Mesendoderm (in vitro differentiated cells): Measurements from ENCODE around the gene TRIM36. TPM values are rescaled to one million over a fixed set of nuclear protein-coding genes. Genes with fewer than 3 reads are reported as not detected.
A peak's percentile ranks its signal among the peaks of the same experiment; 100 is the strongest.

Experiments used
- DNase-seq: peaks from one replicate; pipeline ENCODE4 v3.0.0; 2013
- H2AK5ac ChIP-seq: 2 replicates; pipeline ENCODE4 v1.6.1; 2013; ENCODE audit warnings: low read length, inconsistent platforms
- H2BK120ac ChIP-seq: 2 replicates; pipeline ENCODE4 v1.6.1; 2013; ENCODE audit warnings: low read depth, mild to moderate bottlenecking, low read length, moderate library complexity, mixed read lengths
- H2BK15ac ChIP-seq: replicated peaks from 2 replicates; pipeline ENCODE4 v1.6.1; 2013; ENCODE audit warnings: low read depth, mild to moderate bottlenecking, moderate library complexity
- H2BK5ac ChIP-seq: 2 replicates; pipeline ENCODE4 v1.6.1; 2013; ENCODE audit warnings: low read length, inconsistent platforms
- H3K18ac ChIP-seq: 2 replicates; pipeline ENCODE4 v1.6.1; 2013; ENCODE audit warnings: mild to moderate bottlenecking, low read length, mixed read lengths
- H3K23ac ChIP-seq: one replicate; pipeline ENCODE4 v1.6.1; 2013; ENCODE audit warnings: low read length
- H3K27ac ChIP-seq: 2 replicates; pipeline ENCODE4 v1.5.1; 2013; ENCODE audit warnings: low read depth, mild to moderate bottlenecking, inconsistent platforms, low read length, moderate library complexity
- H3K27me3 ChIP-seq: 2 replicates; pipeline ENCODE4 v1.6.1; 2013; ENCODE audit warnings: low read length, control low read depth, mild to moderate bottlenecking, inconsistent platforms; ENCODE audit not compliant: insufficient read depth, poor library complexity
- H3K36me3 ChIP-seq: 2 replicates; pipeline ENCODE4 v1.6.1; 2013; ENCODE audit warnings: low read length, inconsistent platforms; ENCODE audit not compliant: control insufficient read depth, insufficient read depth
- H3K4ac ChIP-seq: one replicate; pipeline ENCODE4 v1.6.1; 2013; ENCODE audit warnings: low read depth, mild to moderate bottlenecking, low read length, moderate library complexity
- H3K4me1 ChIP-seq: 2 replicates; pipeline ENCODE4 v1.6.1; 2013; ENCODE audit warnings: low read depth, low read length, inconsistent platforms; ENCODE audit not compliant: control insufficient read depth
- H3K4me2 ChIP-seq: 2 replicates; pipeline ENCODE4 v1.6.1; 2013; ENCODE audit warnings: low read length
- H3K4me3 ChIP-seq: 2 replicates; pipeline ENCODE4 v1.5.1; 2013; ENCODE audit warnings: mild to moderate bottlenecking, low read length
- H3K56ac ChIP-seq: one replicate; pipeline ENCODE4 v1.6.1; 2013; ENCODE audit warnings: low read length
- H3K79me1 ChIP-seq: 2 replicates; pipeline ENCODE4 v1.6.1; 2013; ENCODE audit warnings: low read length, inconsistent platforms
- H3K79me2 ChIP-seq: 2 replicates; pipeline ENCODE4 v1.6.1; 2013; ENCODE audit warnings: mild to moderate bottlenecking, low read length; ENCODE audit not compliant: control insufficient read depth, insufficient read depth
- H3K9ac ChIP-seq: 2 replicates; pipeline ENCODE4 v1.6.1; 2013; ENCODE audit warnings: low read length, inconsistent platforms
- H4K5ac ChIP-seq: one replicate; pipeline ENCODE4 v1.6.1; 2013; ENCODE audit warnings: low read length
- H4K8ac ChIP-seq: one replicate; pipeline ENCODE4 v1.6.1; 2013; ENCODE audit warnings: low read depth, mild to moderate bottlenecking, control low read depth, low read length, moderate library complexity
- WGBS: extraction: QIAGEN DNeasy Blood & Tissue Kit; methylation state at CpG from one replicate; pipeline ENCODE4 v1.1.7; 2013; ENCODE audit warnings: low lambda C conversion rate, missing lambda C conversion rate; ENCODE audit not compliant: insufficient coverage; ENCODE audit errors: extremely low coverage; 5-methylcytosine and 5-hydroxymethylcytosine counted together
- polyA plus RNA-seq, 2 experiments: library from polyadenylated mRNA; stranded (reverse); fragments of 200-250 nt; gene quantifications; one replicate each; pipeline ENCODE4 v1.2.3, GENCODE V29; 2013

TRIM36 gene, protein sequence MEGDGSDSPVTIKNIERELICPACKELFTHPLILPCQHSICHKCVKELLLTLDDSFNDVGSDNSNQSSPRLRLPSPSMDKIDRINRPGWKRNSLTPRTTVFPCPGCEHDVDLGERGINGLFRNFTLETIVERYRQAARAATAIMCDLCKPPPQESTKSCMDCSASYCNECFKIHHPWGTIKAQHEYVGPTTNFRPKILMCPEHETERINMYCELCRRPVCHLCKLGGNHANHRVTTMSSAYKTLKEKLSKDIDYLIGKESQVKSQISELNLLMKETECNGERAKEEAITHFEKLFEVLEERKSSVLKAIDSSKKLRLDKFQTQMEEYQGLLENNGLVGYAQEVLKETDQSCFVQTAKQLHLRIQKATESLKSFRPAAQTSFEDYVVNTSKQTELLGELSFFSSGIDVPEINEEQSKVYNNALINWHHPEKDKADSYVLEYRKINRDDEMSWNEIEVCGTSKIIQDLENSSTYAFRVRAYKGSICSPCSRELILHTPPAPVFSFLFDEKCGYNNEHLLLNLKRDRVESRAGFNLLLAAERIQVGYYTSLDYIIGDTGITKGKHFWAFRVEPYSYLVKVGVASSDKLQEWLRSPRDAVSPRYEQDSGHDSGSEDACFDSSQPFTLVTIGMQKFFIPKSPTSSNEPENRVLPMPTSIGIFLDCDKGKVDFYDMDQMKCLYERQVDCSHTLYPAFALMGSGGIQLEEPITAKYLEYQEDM
- polyA plus RNA-seq (2013, experiment 1 of 2), result 18.5 TPM
- polyA plus RNA-seq (2013, experiment 2 of 2), result 17.6 TPM

DNA sequence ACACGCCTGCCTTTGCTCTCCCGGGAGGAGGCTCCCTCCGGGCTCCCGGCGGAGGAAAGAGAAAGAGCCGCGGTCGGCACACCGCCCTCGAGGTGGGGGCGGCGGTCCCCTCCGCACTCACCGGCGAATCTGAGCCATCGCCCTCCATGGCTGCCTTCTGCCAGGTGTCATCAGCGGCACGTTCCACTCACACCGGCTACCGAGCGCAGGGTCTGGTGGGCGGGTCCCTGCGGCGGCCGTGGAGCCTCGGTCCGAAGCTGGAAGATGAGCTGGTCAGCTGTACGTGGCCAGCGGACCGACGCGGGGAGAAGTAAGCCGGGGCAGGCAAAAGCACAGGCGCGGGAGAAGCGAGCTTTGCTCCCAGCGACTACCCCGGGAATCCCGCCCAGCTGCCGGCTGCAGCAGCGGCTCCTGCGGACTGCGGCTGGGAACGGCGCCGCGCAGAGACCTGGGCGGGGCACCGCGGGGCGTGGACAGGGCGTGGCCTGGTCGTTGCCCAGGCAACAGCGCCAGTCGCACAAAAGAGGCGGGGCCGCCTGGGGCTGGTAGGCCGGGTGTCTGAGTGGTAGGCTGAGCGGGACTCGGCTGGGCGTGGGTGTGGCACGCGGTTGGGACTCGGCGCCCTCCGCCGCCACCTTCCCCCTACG is at the start of gene TRIM36:
Gene TRIM36 (minus strand): TSS at position 422 of the 647 bp plus-strand sequence. CDS start 274 bp downstream, at position 148.
- Histone ChIP-seq H3K27me3 (no peaks in the 10 kb centered on the region), H3K79me1 (peaks cover 13% of the 10 kb centered on the region), H2BK120ac (no peak within 1 kb of the TSS), H3K4me1 (no peaks in the 10 kb centered on the region), H3K79me2 (peaks cover 19% of the 10 kb centered on the region), H3K9ac (peak within 1 kb of the TSS; percentile 92), H3K4me3 (peak within 1 kb of the TSS; percentile 90), H3K27ac (peak within 1 kb of the TSS; percentile 79), H3K18ac (peak within 1 kb of the TSS; percentile 63), H2AK5ac (no peak within 1 kb of the TSS), H2BK5ac (peak within 1 kb of the TSS; percentile 77), H3K4me2 (peak within 1 kb of the TSS; percentile 85), H3K56ac (peak within 1 kb of the TSS; percentile 96), H3K4ac (no peak within 1 kb of the TSS), H2BK15ac (no peak within 1 kb of the TSS), H3K36me3 (no peaks in the 10 kb centered on the region), H4K5ac (no peak within 1 kb of the TSS), H3K23ac (peak within 1 kb of the TSS; percentile 92), H4K8ac (no peak within 1 kb of the TSS)
- WGBS, result no CpG with 5 or more reads among the region's 68 CpGs
- DNase-seq, result peak; percentile 97

DNA sequence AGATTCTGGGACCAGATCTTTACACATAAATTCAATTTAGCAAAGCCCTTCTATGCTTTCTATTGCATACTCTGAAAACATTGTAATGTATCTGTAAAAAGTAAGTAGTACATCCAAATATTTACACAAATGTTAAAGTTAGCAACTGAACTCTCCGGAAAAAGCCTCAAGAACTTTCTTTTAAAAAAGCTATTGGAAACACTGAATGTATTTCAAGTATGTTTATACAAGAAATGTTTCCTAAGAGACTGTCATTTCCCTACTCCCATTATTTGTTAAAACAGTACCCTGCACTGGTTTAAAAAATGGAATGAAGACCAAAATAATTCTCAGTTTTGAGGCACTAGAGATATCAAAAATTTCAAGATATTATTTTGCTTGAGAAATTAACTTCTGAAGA is 44.8 kb upstream of the TRIM36 start:
- H3K27ac ChIP-seq, result no peak overlapping the region
- no peak overlapping the region for H3K18ac ChIP-seq
- no peak overlapping the region for H3K4ac ChIP-seq
- no peak overlapping the region for H2AK5ac ChIP-seq
- DNase-seq, result no peak
- no peak overlapping the region for H4K8ac ChIP-seq
- no peaks in the 10 kb centered on the region for H3K4me1 ChIP-seq
- H4K5ac ChIP-seq, result no peak overlapping the region
- no peak overlapping the region for H3K9ac ChIP-seq
- H3K79me1 ChIP-seq, result no peaks in the 10 kb centered on the region
- no peak overlapping the region for H2BK15ac ChIP-seq
- H3K27me3 ChIP-seq, result no peaks in the 10 kb centered on the region
- no peak overlapping the region for H2BK120ac ChIP-seq
- no peak overlapping the region for H3K56ac ChIP-seq
- no peak overlapping the region for H3K23ac ChIP-seq
- no peak overlapping the region for H2BK5ac ChIP-seq
- H3K4me2 ChIP-seq, result no peak overlapping the region
- no peak overlapping the region for H3K4me3 ChIP-seq
- no CpG with 5 or more reads among the region's 1 CpG for WGBS
- H3K79me2 ChIP-seq, result no peaks in the 10 kb centered on the region
- H3K36me3 ChIP-seq, result no peaks in the 10 kb centered on the region

DNA sequence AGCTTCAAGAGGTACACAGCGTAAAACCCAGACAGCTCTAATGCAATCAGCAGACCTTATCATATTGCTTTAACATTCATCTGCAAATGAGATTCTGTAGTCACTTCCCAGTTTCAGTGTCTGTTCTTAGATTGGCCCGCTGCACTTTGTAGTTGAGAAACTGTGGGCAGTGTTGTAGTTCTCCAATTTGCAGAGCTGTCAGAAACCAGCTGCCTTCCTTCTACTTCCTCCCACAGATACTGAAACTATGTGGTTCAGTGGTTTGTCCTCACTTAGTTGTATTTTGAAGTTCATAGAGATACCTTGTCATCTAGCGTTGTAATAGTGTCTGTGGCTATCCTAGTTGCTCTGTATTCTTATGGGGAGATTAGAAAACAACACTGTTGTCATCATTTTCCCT is 39.6 kb upstream of the TRIM36 start:
- no peak for DNase-seq
- Histone ChIP-seq H3K56ac (no peak overlapping the region), H2BK120ac (no peak overlapping the region), H3K27ac (no peak overlapping the region), H2BK5ac (no peak overlapping the region), H3K36me3 (no peaks in the 10 kb centered on the region), H3K4me1 (no peaks in the 10 kb centered on the region), H3K4me3 (no peak overlapping the region), H2AK5ac (no peak overlapping the region), H3K4ac (no peak overlapping the region), H3K79me2 (no peaks in the 10 kb centered on the region), H3K79me1 (no peaks in the 10 kb centered on the region), H4K8ac (no peak overlapping the region), H3K23ac (no peak overlapping the region), H3K27me3 (no peaks in the 10 kb centered on the region), H3K4me2 (no peak overlapping the region), H3K18ac (no peak overlapping the region), H2BK15ac (no peak overlapping the region), H4K5ac (no peak overlapping the region), H3K9ac (no peak overlapping the region)
- WGBS, result no CpG with 5 or more reads among the region's 3 CpGs

DNA sequence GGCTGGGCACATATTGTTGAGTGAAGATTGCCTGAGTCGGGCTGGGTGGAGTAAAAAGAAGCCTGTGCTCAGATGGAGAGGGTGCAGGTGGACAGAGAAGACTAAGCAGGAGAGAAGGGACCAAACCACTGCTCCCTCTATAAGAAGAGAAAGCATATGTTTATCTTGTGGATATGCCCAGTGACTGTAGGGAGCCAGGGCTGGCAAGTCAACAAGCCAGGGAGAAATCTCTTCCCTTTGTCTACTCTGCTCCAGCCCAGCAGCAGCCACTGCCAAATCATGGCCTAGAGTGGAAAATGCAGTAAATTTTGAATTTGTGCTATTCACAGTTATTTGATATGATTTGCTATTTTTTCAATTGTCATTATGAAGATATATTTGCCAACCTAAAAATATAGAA is 33.2 kb upstream of the TRIM36 start:
- Histone ChIP-seq H4K5ac (no peak overlapping the region), H3K79me2 (no peaks in the 10 kb centered on the region), H3K4me3 (no peak overlapping the region), H2BK15ac (no peak overlapping the region), H3K27me3 (no peaks in the 10 kb centered on the region), H3K18ac (no peak overlapping the region), H3K79me1 (no peaks in the 10 kb centered on the region), H2BK120ac (no peak overlapping the region), H3K4me1 (no peaks in the 10 kb centered on the region), H3K36me3 (no peaks in the 10 kb centered on the region), H3K27ac (no peak overlapping the region), H2BK5ac (no peak overlapping the region), H3K56ac (no peak overlapping the region), H2AK5ac (no peak overlapping the region), H4K8ac (no peak overlapping the region), H3K4ac (no peak overlapping the region), H3K23ac (no peak overlapping the region), H3K4me2 (no peak overlapping the region), H3K9ac (no peak overlapping the region)
- WGBS, result no CpG with 5 or more reads among the region's 1 CpG
- DNase-seq, result no peak

DNA sequence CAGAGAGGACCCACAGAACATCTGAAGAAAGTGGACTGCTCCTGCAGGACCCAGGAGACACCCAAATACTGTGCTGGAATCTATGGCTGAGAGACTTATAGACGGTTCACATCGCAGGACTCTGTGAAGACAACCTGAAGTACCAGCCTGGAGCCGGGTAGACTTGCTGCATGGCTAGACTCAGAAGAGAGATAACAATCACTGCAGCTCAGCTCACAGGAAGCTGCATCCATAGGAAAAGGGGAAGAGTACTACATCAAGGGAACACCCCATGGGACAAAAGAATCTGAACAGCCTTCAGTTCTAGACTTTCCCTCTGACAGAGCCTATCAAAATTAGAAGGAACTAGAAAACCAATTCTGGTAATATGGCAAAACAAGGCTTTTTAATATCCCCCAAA is 26.5 kb upstream of the TRIM36 start:
- no peak overlapping the region for H3K4me2 ChIP-seq
- no peaks in the 10 kb centered on the region for H3K27me3 ChIP-seq
- H2BK120ac ChIP-seq, result no peak overlapping the region
- WGBS, result no CpG with 5 or more reads among the region's 3 CpGs
- H2BK15ac ChIP-seq, result no peak overlapping the region
- peak; percentile 39 for DNase-seq
- no peak overlapping the region for H4K5ac ChIP-seq
- H3K23ac ChIP-seq, result no peak overlapping the region
- no peak overlapping the region for H3K4ac ChIP-seq
- H3K79me2 ChIP-seq, result no peaks in the 10 kb centered on the region
- H4K8ac ChIP-seq, result no peak overlapping the region
- no peaks in the 10 kb centered on the region for H3K36me3 ChIP-seq
- H3K79me1 ChIP-seq, result no peaks in the 10 kb centered on the region
- no peak overlapping the region for H2AK5ac ChIP-seq
- H3K4me1 ChIP-seq, result no peaks in the 10 kb centered on the region
- H3K27ac ChIP-seq, result no peak overlapping the region
- no peak overlapping the region for H3K4me3 ChIP-seq
- H3K9ac ChIP-seq, result no peak overlapping the region
- H2BK5ac ChIP-seq, result no peak overlapping the region
- no peak overlapping the region for H3K56ac ChIP-seq
- no peak overlapping the region for H3K18ac ChIP-seq
